GM12878 (cell line): Measurements from ENCODE around the gene CTDP1.

ENCODE experiments used
- BCLAF1 ChIP-seq: fragments of 450-650 bp; IDR thresholded peaks from 2 replicates; pipeline ENCODE4 v1.6.1; 2017; ENCODE audit warnings: antibody characterized with exemption, mild to moderate bottlenecking, moderate library complexity
- CTCF ChIP-seq, 3 experiments: IDR thresholded peaks in 2 of 3; conservative IDR thresholded peaks in 1 of 3; 2 replicates each; pipeline ENCODE4 v1.5.1; 2011; ENCODE audit warnings: low read depth in 3 of 3, low read length in 3 of 3, mild to moderate bottlenecking in 3 of 3, control low read depth in 2 of 3, moderate library complexity in 2 of 3, inconsistent platforms in 1 of 3, mixed read lengths in 1 of 3; ENCODE audit not compliant: control insufficient read depth in 2 of 3, insufficient read depth in 1 of 3; ENCODE audit errors: extremely low read depth in 1 of 3
- IRF4 ChIP-seq: IDR thresholded peaks from 2 replicates; pipeline ENCODE4 v1.6.1; 2011; ENCODE audit warnings: low read depth, low read length
- POLR2AphosphoS5 ChIP-seq: IDR thresholded peaks from 2 replicates; pipeline ENCODE4 v1.6.1; 2011; ENCODE audit warnings: mild to moderate bottlenecking, low read length, inconsistent platforms
- REST ChIP-seq: IDR thresholded peaks from 2 replicates; pipeline ENCODE4 v1.6.1; 2012; ENCODE audit warnings: mild to moderate bottlenecking, low read depth, low read length
- SMC3 ChIP-seq: IDR thresholded peaks from 2 replicates; pipeline ENCODE4 v1.6.1; 2011; ENCODE audit warnings: low read length, improper control_type of control experiment, borderline replicate concordance
- USF2 ChIP-seq: IDR thresholded peaks from 2 replicates; pipeline ENCODE4 v1.6.1; 2011; ENCODE audit warnings: low read depth, low read length, improper control_type of control experiment, borderline replicate concordance

GRCh38 chr18:79630281-79631095 lies 49.1 kb upstream of the CTDP1 start:
- TF ChIP-seq POLR2AphosphoS5 (no peak), USF2 (no peak), BCLAF1 (no peak), REST (no peak), SMC3 (no peak), IRF4 (no peak), CTCF (IDR thresholded peaks at IDR 0.05 in 2 of 3, conservative IDR thresholded peaks at IDR 0.05 in 1 of 3; ENCODE audit: control insufficient read depth in 2 of 3, extremely low read depth in 1 of 3, insufficient read depth in 1 of 3, low read depth in 3 of 3, low read length in 3 of 3) (no peak)
